PC-3 (cell line): ENCODE measurements around the gene SLC13A4. TPM values are rescaled to one million over a fixed set of nuclear protein-coding genes. Genes with fewer than 3 reads are reported as not detected.

Source experiments
- ATAC-seq: fragments of 200-7000 bp; cut with Tn5 transposase; 2 replicates; pipeline ENCODE4 v1.9.1; 2020; ENCODE audit warnings: mild to moderate bottlenecking, moderate library complexity
- BruUV-seq: library from RNA; stranded (reverse); fragments of 400-500 nt; replicated peaks from 2 replicates; lab custom pipeline; 2021; lab: Mats Ljungman, UMichigan
- CTCF ChIA-PET: fragments of 300-600 bp; sonication (Branson Sonifier 250); formaldehyde crosslinking; loops from one replicate; lab custom pipeline; 2022; ENCODE audit warnings: antibody characterized with exemption; lab: Charles Lee
- POLR2A ChIA-PET: fragments of 300-600 bp; sonication (Branson Sonifier 250); formaldehyde crosslinking; loops from one replicate; lab custom pipeline; 2022; ENCODE audit warnings: antibody characterized with exemption; ENCODE audit not compliant: unreplicated experiment; lab: Charles Lee
- DNase-seq: peaks from one replicate; pipeline ENCODE4 v3.0.0-alpha.2; 2015
- H2AFZ ChIP-seq: fragments of 300-600 bp; sonication (generic); 2 replicates; pipeline ENCODE4 v1.6.0; 2016; ENCODE audit warnings: antibody characterized with exemption, low read length
- H3F3A ChIP-seq: fragments of 300-600 bp; sonication (generic); one replicate; pipeline ENCODE4 v1.6.0; 2017; ENCODE audit warnings: antibody characterized with exemption, low read length, control low read depth, mild to moderate bottlenecking; ENCODE audit not compliant: unreplicated experiment
- H3K27ac ChIP-seq: fragments of 300-600 bp; sonication (generic); 2 replicates; pipeline ENCODE4 v1.5.1; 2016; ENCODE audit warnings: mild to moderate bottlenecking, low read length
- H3K27me3 ChIP-seq: fragments of 300-600 bp; sonication (generic); 2 replicates; pipeline ENCODE4 v1.6.1; 2016; ENCODE audit warnings: low read length, mixed read lengths
- H3K36me3 ChIP-seq: fragments of 300-600 bp; sonication (generic); 2 replicates; pipeline ENCODE4 v1.6.1; 2016; ENCODE audit warnings: low read depth, mixed run types, low read length, mixed read lengths
- H3K4me1 ChIP-seq: fragments of 300-600 bp; sonication (generic); 2 replicates; pipeline ENCODE4 v1.5.1; 2016; ENCODE audit warnings: low read length; ENCODE audit not compliant: insufficient read depth
- H3K4me2 ChIP-seq: fragments of 300-600 bp; sonication (generic); 2 replicates; pipeline ENCODE4 v1.6.0; 2016; ENCODE audit warnings: low read length
- H3K4me3 ChIP-seq: fragments of 300-600 bp; sonication (generic); 2 replicates; pipeline ENCODE4 v1.5.1; 2016; ENCODE audit warnings: mild to moderate bottlenecking, low read length, mixed read lengths
- H3K79me2 ChIP-seq: fragments of 300-600 bp; sonication (generic); 2 replicates; pipeline ENCODE4 v1.6.1; 2017; ENCODE audit warnings: low read length, mixed read lengths
- H3K9ac ChIP-seq: fragments of 300-600 bp; sonication (generic); 2 replicates; pipeline ENCODE4 v1.6.0; 2016; ENCODE audit warnings: mild to moderate bottlenecking, low read length
- H3K9me2 ChIP-seq: fragments of 300-600 bp; sonication (generic); replicated peaks from 2 replicates; pipeline ENCODE4 v1.6.1; 2016; ENCODE audit warnings: mixed run types, low read length, mixed read lengths
- H3K9me3 ChIP-seq: fragments of 300-600 bp; sonication (generic); 2 replicates; pipeline ENCODE4 v1.6.1; 2016; ENCODE audit warnings: low read length, mixed read lengths
- H4K20me1 ChIP-seq: fragments of 300-600 bp; sonication (generic); 2 replicates; pipeline ENCODE4 v1.6.1; 2016; ENCODE audit warnings: low read length, mixed read lengths
- CTCF ChIP-seq: fragments of 300-600 bp; sonication (generic); conservative IDR thresholded peaks from 2 replicates; pipeline ENCODE4 v1.5.1; 2017; ENCODE audit warnings: antibody characterized with exemption, low read depth, mild to moderate bottlenecking, low read length
- EZH2 ChIP-seq: fragments of 300-600 bp; sonication (generic); IDR thresholded peaks from one replicate; pipeline ENCODE4 v1.6.1; 2017; ENCODE audit warnings: antibody characterized with exemption, mild to moderate bottlenecking, low read length; ENCODE audit not compliant: unreplicated experiment
- EZH2phosphoT487 ChIP-seq: fragments of 300-600 bp; sonication (generic); IDR thresholded peaks from 2 replicates; pipeline ENCODE4 v1.6.1; 2018; ENCODE audit warnings: mild to moderate bottlenecking, antibody characterized with exemption, low read length, borderline replicate concordance
- intact Hi-C: fragments of 100-400 bp; cut with micrococcal nuclease; formaldehyde crosslinking; loops from 2 replicates; pipeline ENCODE4 v1.9.0; 2023
- total RNA-seq: library from RNA; depleted of rRNA; stranded (reverse); fragments of >200 nt; gene quantifications from 2 replicates; pipeline ENCODE4 v1.2.3, GENCODE V29; 2014

SLC13A4 gene
- total RNA-seq, 1 experiment from 2014 or later: not detected

GRCh38 chr7:135759532-135759931 is 31.5 kb upstream of the SLC13A4 start:
- BruUV-seq: no TSS peak

GRCh38 chr7:135758531-135758932 is 30.5 kb upstream of the SLC13A4 start:
- H3K36me3 ChIP-seq: no peaks in the 10 kb centered on the region
- H3K9ac ChIP-seq: no peak overlapping the region
- no peaks in the 10 kb centered on the region for H3K27me3 ChIP-seq
- BruUV-seq: no TSS peak
- no peak for TF ChIP-seq EZH2
- no peak for TF ChIP-seq EZH2phosphoT487
- TF ChIP-seq CTCF: no peak
- no peak for DNase-seq
- H3K79me2 ChIP-seq: no peaks in the 10 kb centered on the region
- H3K4me1 ChIP-seq: no peaks in the 10 kb centered on the region
- H3K4me2 ChIP-seq: no peak overlapping the region
- no peak for ATAC-seq
- H3K4me3 ChIP-seq: no peak overlapping the region
- no peaks in the 10 kb centered on the region for H3F3A ChIP-seq
- H3K9me3 ChIP-seq: no peaks in the 10 kb centered on the region
- ChIA-PET POLR2A (no interaction called here), CTCF (no interaction called here)
- H3K27ac ChIP-seq: no peak overlapping the region
- intact Hi-C loops: no loop called here
- H3K9me2 ChIP-seq: no peaks in the 10 kb centered on the region
- no peak overlapping the region for H2AFZ ChIP-seq
- no peaks in the 10 kb centered on the region for H4K20me1 ChIP-seq

More at GRCh38 chr7:135759532-135759931, 31.5 kb upstream of the SLC13A4 start:
- Histone ChIP-seq H3K4me3 (no peak overlapping the region), H3K79me2 (no peaks in the 10 kb centered on the region), H3K4me2 (no peak overlapping the region), H3K36me3 (no peaks in the 10 kb centered on the region), H3K4me1 (no peaks in the 10 kb centered on the region), H3K9ac (no peak overlapping the region), H3F3A (no peaks in the 10 kb centered on the region), H3K9me2 (no peaks in the 10 kb centered on the region), H4K20me1 (no peaks in the 10 kb centered on the region), H3K27ac (no peak overlapping the region), H3K27me3 (no peaks in the 10 kb centered on the region), H3K9me3 (no peaks in the 10 kb centered on the region), H2AFZ (no peak overlapping the region)
- DNase-seq (no peak), ATAC-seq (no peak)
- intact Hi-C loops: no loop called here
- TF ChIP-seq EZH2phosphoT487: no peak
- TF ChIP-seq CTCF: no peak
- no peak for TF ChIP-seq EZH2
- POLR2A ChIA-PET: no interaction called here
- CTCF ChIA-PET: no interaction called here

GRCh38 chr7:135757719-135758411 is 29.9 kb upstream of the SLC13A4 start:
- Histone ChIP-seq H4K20me1 (no peaks in the 10 kb centered on the region), H3K4me3 (no peak overlapping the region), H2AFZ (no peak overlapping the region), H3K27ac (no peak overlapping the region), H3K79me2 (no peaks in the 10 kb centered on the region), H3K9me3 (no peaks in the 10 kb centered on the region), H3K4me2 (no peak overlapping the region), H3K9me2 (no peaks in the 10 kb centered on the region), H3K36me3 (no peaks in the 10 kb centered on the region), H3K4me1 (no peaks in the 10 kb centered on the region), H3F3A (no peaks in the 10 kb centered on the region), H3K9ac (no peak overlapping the region), H3K27me3 (no peaks in the 10 kb centered on the region)
- ATAC-seq: no peak; the same call in 1 of the 2 replicates
- intact Hi-C loops: no loop called here
- POLR2A ChIA-PET: no interaction called here
- TF ChIP-seq CTCF (no peak), EZH2 (no peak), EZH2phosphoT487 (no peak)
- no TSS peak for BruUV-seq
- no peak for DNase-seq
- CTCF ChIA-PET: no interaction called here
